ENCODE results near the gene PIGK. TPM values are rescaled to one million over a fixed set of nuclear protein-coding genes. Genes with fewer than 3 reads are reported as not detected.

The PIGK gene
- total RNA-seq, 4 donors from 2014 or later, result 5.1 to 21.1 (median 7.7) TPM

DNA sequence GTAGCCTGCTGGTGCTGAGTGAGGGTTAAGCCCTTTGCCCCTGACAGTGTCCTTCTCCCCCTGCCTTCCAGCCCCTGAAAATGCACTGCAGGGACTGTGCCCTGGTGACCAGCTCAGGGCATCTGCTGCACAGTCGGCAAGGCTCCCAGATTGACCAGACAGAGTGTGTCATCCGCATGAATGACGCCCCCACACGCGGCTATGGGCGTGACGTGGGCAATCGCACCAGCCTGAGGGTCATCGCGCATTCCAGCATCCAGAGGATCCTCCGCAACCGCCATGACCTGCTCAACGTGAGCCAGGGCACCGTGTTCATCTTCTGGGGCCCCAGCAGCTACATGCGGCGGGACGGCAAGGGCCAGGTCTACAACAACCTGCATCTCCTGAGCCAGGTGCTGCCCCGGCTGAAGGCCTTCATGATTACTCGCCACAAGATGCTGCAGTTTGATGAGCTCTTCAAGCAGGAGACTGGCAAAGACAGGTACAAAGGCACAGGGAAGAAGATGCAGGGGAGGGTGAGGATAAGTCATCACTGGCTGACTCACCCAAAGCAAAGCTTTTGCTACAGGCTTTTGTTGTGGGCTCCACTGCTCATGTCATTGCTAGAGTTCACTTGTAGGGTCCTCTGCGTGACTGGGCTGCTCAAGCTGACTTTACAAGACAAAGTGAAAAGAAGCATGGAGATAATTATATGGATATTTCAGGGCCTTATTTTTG lies 174.9 kb downstream of the PIGK start:
- WGBS, 2 donors, result 91 to 97% methylated on average over 7 to 20 of the region's 20 CpGs
- intact Hi-C loops (cut with DNase I; ENCODE audit: low total_unique reads), result no loop called here
- H3K4me3 ChIP-seq (ENCODE audit: low read depth, poor library complexity, severe bottlenecking), result no peak overlapping the region
- DNase-seq (ENCODE audit: low spot score in 2 of 2), result no peak
- TF ChIP-seq, protein P1, sequence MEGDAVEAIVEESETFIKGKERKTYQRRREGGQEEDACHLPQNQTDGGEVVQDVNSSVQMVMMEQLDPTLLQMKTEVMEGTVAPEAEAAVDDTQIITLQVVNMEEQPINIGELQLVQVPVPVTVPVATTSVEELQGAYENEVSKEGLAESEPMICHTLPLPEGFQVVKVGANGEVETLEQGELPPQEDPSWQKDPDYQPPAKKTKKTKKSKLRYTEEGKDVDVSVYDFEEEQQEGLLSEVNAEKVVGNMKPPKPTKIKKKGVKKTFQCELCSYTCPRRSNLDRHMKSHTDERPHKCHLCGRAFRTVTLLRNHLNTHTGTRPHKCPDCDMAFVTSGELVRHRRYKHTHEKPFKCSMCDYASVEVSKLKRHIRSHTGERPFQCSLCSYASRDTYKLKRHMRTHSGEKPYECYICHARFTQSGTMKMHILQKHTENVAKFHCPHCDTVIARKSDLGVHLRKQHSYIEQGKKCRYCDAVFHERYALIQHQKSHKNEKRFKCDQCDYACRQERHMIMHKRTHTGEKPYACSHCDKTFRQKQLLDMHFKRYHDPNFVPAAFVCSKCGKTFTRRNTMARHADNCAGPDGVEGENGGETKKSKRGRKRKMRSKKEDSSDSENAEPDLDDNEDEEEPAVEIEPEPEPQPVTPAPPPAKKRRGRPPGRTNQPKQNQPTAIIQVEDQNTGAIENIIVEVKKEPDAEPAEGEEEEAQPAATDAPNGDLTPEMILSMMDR (IDR thresholded peaks at IDR 0.05), result no peak
- no peak for TF ChIP-seq POLR2A (IDR thresholded peaks at IDR 0.05)

- intact Hi-C loops (cut with DNase I; ENCODE audit: low total_unique reads), result no loop called here
- H3K4me3 ChIP-seq (ENCODE audit: low read depth, poor library complexity, severe bottlenecking), result no peak overlapping the region
- WGBS, 2 donors, result 76 to 90% methylated on average over 3 of the region's 3 CpGs
- TF ChIP-seq, protein P1 (IDR thresholded peaks at IDR 0.05), result no peak
- no peak for TF ChIP-seq POLR2A (IDR thresholded peaks at IDR 0.05)
- DNase-seq (ENCODE audit: low spot score in 2 of 2), result no peak
These were observed 178.4 kb downstream of the PIGK start for GRCh38 chr1:77040826-77041225.

DNA sequence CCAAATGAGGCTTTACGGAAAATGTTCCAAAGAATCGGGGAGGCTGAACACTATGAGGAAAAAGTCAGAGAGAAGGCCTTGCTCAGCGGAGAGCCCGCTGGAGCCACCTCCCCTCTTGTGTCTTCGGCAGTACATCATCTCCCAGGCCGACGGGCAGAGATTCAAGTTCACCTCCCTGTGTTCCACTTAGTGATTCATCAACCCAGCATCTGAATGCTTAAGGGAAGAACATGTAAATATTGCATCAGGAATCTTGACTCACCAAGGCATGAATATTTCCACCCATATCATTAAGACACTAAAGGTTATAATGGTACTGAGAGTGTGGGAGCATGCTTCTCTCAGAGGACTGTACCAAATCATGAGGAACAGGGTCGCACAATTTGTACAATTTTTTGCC lies 179.5 kb downstream of the PIGK start:
- no peak for DNase-seq (ENCODE audit: low spot score in 2 of 2)
- no peak overlapping the region for H3K4me3 ChIP-seq (ENCODE audit: low read depth, poor library complexity, severe bottlenecking)
- WGBS, 2 donors, result 72 to 82% methylated on average over 8 of the region's 8 CpGs
- TF ChIP-seq, protein P1 (IDR thresholded peaks at IDR 0.05), result no peak
- no peak for TF ChIP-seq POLR2A (IDR thresholded peaks at IDR 0.05)
- intact Hi-C loops (cut with DNase I; ENCODE audit: low total_unique reads), result no loop called here

DNA sequence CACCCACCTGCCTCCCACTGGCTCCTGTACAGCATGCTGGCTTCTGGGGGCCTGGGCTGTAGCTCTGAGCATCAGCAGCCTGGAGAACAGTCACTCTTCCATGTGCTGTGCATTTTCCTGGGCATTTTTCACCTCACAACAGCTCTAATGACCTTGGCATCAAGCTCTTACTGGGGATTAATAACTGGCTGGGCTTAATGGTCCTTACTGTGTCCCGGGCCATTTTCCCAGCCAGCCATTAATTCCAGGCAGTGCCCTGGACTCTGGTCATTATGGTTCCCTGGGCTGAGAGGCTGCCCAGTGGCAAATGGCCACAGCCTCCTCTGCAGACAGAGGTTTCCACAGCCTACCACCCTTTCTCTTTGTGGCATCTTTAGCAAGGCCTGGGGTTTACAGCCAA lies 180.1 kb downstream of the PIGK start:
- whole genome bisulfite sequencing, 2 donors, result 100% methylated on average over 1 of the region's 1 CpG
- H3K4me3 ChIP-seq (ENCODE audit: low read depth, poor library complexity, severe bottlenecking), result no peak overlapping the region
- intact Hi-C loops (cut with DNase I; ENCODE audit: low total_unique reads), result no loop called here
- no peak for DNase-seq (ENCODE audit: low spot score in 2 of 2)
- TF ChIP-seq POLR2A (IDR thresholded peaks at IDR 0.05), result no peak
- TF ChIP-seq, protein P1 (IDR thresholded peaks at IDR 0.05), result no peak

Small RNA genes within 50 kb of the gene (microRNA-seq; reads per million reads assigned to microRNA genes)
- gene MIR7156 (ENCODE audit: borderline number of aligned reads in 1 of 2, borderline replicate concordance in 2 of 2), result 0 reads per million in 2 donors

Other genes with a start within 250 kb of the PIGK start
- 1 to 10 TPM in 3 of 4 donors, under 1 TPM in 1; 0.08 to 2.6 (median 1.7) TPM for gene AK5, start 62.6 kb upstream of the PIGK start, total RNA-seq